ENCODE results near the gene TTLL11. TPM values are rescaled to one million over a fixed set of nuclear protein-coding genes. Genes with fewer than 3 reads are reported as not detected.
"Not testable (repeated sequence)": the region's sequence is repeated elsewhere in the genome, so short reads cannot be mapped to it uniquely, and the experiment has no call there.

TTLL11 gene
- total RNA-seq, 1 donor from 2014 or later, result 5.8 TPM

GRCh38 chr9:121992571-121993212 is 100.4 kb downstream of the TTLL11 start:
- ATAC-seq (peak; percentile 75), DNase-seq (peak; percentile 70)
- intact Hi-C loops (cut with micrococcal nuclease), result loop anchor here (10.0 kb wide), 2 partner anchors 308 to 448 kb away; no protein-coding TSS in a partner anchor

GRCh38 chr9:121991307-121991661 is 101.8 kb downstream of the TTLL11 start:
- no peak for ATAC-seq
- intact Hi-C loops (cut with micrococcal nuclease), result loop anchor here (10.0 kb wide), 2 partner anchors 306 to 446 kb away; no protein-coding TSS in a partner anchor
- no peak for DNase-seq

GRCh38 chr9:121990600-121991306 is 102.4 kb downstream of the TTLL11 start:
- intact Hi-C loops (cut with micrococcal nuclease), result loop anchor here (10.0 kb wide), 2 partner anchors 306 to 446 kb away; no protein-coding TSS in a partner anchor

GRCh38 chr9:121989010-121989409 is 104.1 kb downstream of the TTLL11 start:
- intact Hi-C loops (cut with micrococcal nuclease), result no loop called here
- DNase-seq, result peak; percentile 42
- ATAC-seq, result no peak

More at GRCh38 chr9:121990600-121991306, 102.4 kb downstream of the TTLL11 start:
- DNase-seq (no peak), ATAC-seq (no peak)

GRCh38 chr9:121987314-121987713 is 105.8 kb downstream of the TTLL11 start:
- intact Hi-C loops (cut with micrococcal nuclease), result no loop called here
- DNase-seq, result no peak
- ATAC-seq, result no peak

- peak; percentile 84 for ATAC-seq
- intact Hi-C loops (cut with micrococcal nuclease), result no loop called here
- DNase-seq, result peak; percentile 73
These were observed 107.2 kb downstream of the TTLL11 start for GRCh38 chr9:121985792-121986494.

- DNase-seq (no peak), ATAC-seq (peak; percentile 61)
- intact Hi-C loops (cut with micrococcal nuclease), result no loop called here
These were observed 108.2 kb downstream of the TTLL11 start for GRCh38 chr9:121984726-121985402.

- no peak for DNase-seq
- no peak for ATAC-seq
- intact Hi-C loops (cut with micrococcal nuclease), result no loop called here
These were observed 109.4 kb downstream of the TTLL11 start for GRCh38 chr9:121983736-121984135.

- DNase-seq, result no peak
- intact Hi-C loops (cut with micrococcal nuclease), result no loop called here
- no peak for ATAC-seq
These were observed 111.8 kb downstream of the TTLL11 start for GRCh38 chr9:121981118-121981883.

GRCh38 chr9:121980665-121981064 is 112.4 kb downstream of the TTLL11 start:
- DNase-seq; intact Hi-C loops (cut with micrococcal nuclease); ATAC-seq: not testable (repeated sequence)

- no peak for DNase-seq
- intact Hi-C loops (cut with micrococcal nuclease), result no loop called here
- ATAC-seq, result no peak
These were observed 113.4 kb downstream of the TTLL11 start for GRCh38 chr9:121979736-121980135.

- intact Hi-C loops (cut with micrococcal nuclease), result no loop called here
- ATAC-seq, result no peak
- no peak for DNase-seq
These were observed 116.4 kb downstream of the TTLL11 start for GRCh38 chr9:121976751-121977150.

GRCh38 chr9:121975801-121976277 is 117.3 kb downstream of the TTLL11 start:
- DNase-seq, result no peak
- ATAC-seq, result no peak
- intact Hi-C loops (cut with micrococcal nuclease), result no loop called here

GRCh38 chr9:121974421-121974820 is 118.7 kb downstream of the TTLL11 start:
- intact Hi-C loops (cut with micrococcal nuclease), result no loop called here
- no peak for DNase-seq
- ATAC-seq, result no peak

GRCh38 chr9:121972501-121972981 is 120.6 kb downstream of the TTLL11 start:
- intact Hi-C loops (cut with micrococcal nuclease), result no loop called here
- no peak for ATAC-seq
- DNase-seq, result no peak

- no peak for ATAC-seq
- DNase-seq, result no peak
- intact Hi-C loops (cut with micrococcal nuclease), result no loop called here
These were observed 125.1 kb downstream of the TTLL11 start for GRCh38 chr9:121968056-121968455.

GRCh38 chr9:121966706-121967105 is 126.4 kb downstream of the TTLL11 start:
- DNase-seq (no peak), ATAC-seq (no peak)
- intact Hi-C loops (cut with micrococcal nuclease), result no loop called here

- DNase-seq, result no peak
- intact Hi-C loops (cut with micrococcal nuclease), result no loop called here
- no peak for ATAC-seq
These were observed 129.5 kb downstream of the TTLL11 start for GRCh38 chr9:121963528-121963995.
